ENCODE data around the gene SMIM44. TPM values are rescaled to one million over a fixed set of nuclear protein-coding genes. Genes with fewer than 3 reads are reported as not detected.

Gene SMIM44
- total RNA-seq, 1 donor from 2014 or later: not detected

GRCh38 chr19:3440082-3440481 lies 43.2 kb downstream of the SMIM44 start:
- peak overlapping the region; percentile 35 for H3K4me3 Mint-ChIP-seq
- DNase-seq (ENCODE audit: low read depth, low spot score): no peak
- H3K4me1 Mint-ChIP-seq: peaks cover 23% of the 10 kb centered on the region
- H3K27ac Mint-ChIP-seq (ENCODE audit: unreplicated experiment): no peak overlapping the region
- TF ChIP-seq CTCF (conservative IDR thresholded peaks at IDR 0.05): peak; percentile 47
- H3K27me3 Mint-ChIP-seq (ENCODE audit: low read depth): peaks cover 49% of the 10 kb centered on the region
- H3K9me3 Mint-ChIP-seq: no peaks in the 10 kb centered on the region
- no peaks in the 10 kb centered on the region for H3K36me3 Mint-ChIP-seq (ENCODE audit: low read depth)

GRCh38 chr19:3434630-3435553 lies 48.3 kb downstream of the SMIM44 start:
- H3K4me1 Mint-ChIP-seq: peaks cover 12% of the 10 kb centered on the region
- no peaks in the 10 kb centered on the region for H3K36me3 Mint-ChIP-seq (ENCODE audit: low read depth)
- peak; percentile 94 for DNase-seq (ENCODE audit: low read depth, low spot score)
- TF ChIP-seq CTCF (conservative IDR thresholded peaks at IDR 0.05): no peak
- peak overlapping the region; percentile 98 for H3K4me3 Mint-ChIP-seq
- peak overlapping the region; percentile 100 for H3K27ac Mint-ChIP-seq (ENCODE audit: unreplicated experiment)
- peaks cover 14% of the 10 kb centered on the region for H3K27me3 Mint-ChIP-seq (ENCODE audit: low read depth)
- H3K9me3 Mint-ChIP-seq: no peaks in the 10 kb centered on the region

DNA sequence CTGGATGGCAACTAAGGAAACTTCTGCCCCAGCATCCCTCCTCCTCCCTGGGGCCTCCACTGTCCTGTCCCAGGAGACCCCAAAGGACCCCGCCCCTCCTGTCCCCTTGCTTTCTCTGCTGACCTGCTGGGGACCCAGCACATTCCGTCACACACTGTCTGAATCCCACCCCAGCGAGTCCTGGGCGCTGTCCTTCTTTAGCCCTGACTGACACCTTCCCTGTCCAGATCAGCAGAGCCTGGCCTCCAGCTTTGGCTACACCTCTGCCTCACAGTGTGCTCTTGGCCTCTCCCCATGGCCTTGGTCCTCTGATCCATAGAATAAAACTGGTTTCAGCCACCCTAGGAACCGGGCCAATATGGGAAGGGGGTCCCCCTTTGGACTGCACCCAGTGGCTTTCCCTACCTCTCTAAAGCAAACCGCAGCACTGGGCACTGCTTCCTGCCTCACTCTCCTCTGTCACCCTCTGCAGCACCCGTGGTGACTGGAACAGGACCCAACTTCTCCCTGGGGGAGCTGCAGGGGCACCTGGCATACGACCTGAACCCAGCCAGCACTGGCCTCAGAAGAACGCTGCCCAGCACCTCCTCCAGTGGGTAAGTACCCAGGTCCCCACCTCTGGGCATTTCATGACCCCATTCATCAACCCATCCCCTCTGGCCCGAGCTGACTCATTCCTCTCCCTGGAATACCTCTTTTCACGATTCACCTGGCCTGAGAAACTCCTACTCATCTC lies 49.3 kb downstream of the SMIM44 start:
- no peak for TF ChIP-seq CTCF (conservative IDR thresholded peaks at IDR 0.05)
- no peaks in the 10 kb centered on the region for H3K36me3 Mint-ChIP-seq (ENCODE audit: low read depth)
- peaks cover 10% of the 10 kb centered on the region for H3K27me3 Mint-ChIP-seq (ENCODE audit: low read depth)
- H3K9me3 Mint-ChIP-seq: no peaks in the 10 kb centered on the region
- H3K27ac Mint-ChIP-seq (ENCODE audit: unreplicated experiment): no peak overlapping the region
- peaks cover 12% of the 10 kb centered on the region for H3K4me1 Mint-ChIP-seq
- DNase-seq (ENCODE audit: low read depth, low spot score): no peak
- H3K4me3 Mint-ChIP-seq: peak overlapping the region; percentile 98

- no peaks in the 10 kb centered on the region for H3K36me3 Mint-ChIP-seq (ENCODE audit: low read depth)
- TF ChIP-seq CTCF (conservative IDR thresholded peaks at IDR 0.05): no peak
- peaks cover 14% of the 10 kb centered on the region for H3K4me1 Mint-ChIP-seq
- H3K27ac Mint-ChIP-seq (ENCODE audit: unreplicated experiment): no peak overlapping the region
- no peak overlapping the region for H3K4me3 Mint-ChIP-seq
- peaks cover 6% of the 10 kb centered on the region for H3K27me3 Mint-ChIP-seq (ENCODE audit: low read depth)
- H3K9me3 Mint-ChIP-seq: no peaks in the 10 kb centered on the region
- no peak for DNase-seq (ENCODE audit: low read depth, low spot score)
These were observed 49.9 kb downstream of the SMIM44 start for GRCh38 chr19:3433313-3433712.

Other genes with a start within 250 kb of the SMIM44 start
- 4.1 and 6.0 TPM in 2 replicates for gene NFIC, start 116.9 kb downstream of the SMIM44 start, total RNA-seq
- gene SMIM24, start 2.9 kb downstream of the SMIM44 start, total RNA-seq: not detected in 2 replicates
- gene DOHH, start 17.2 kb upstream of the SMIM44 start, total RNA-seq: 12.0 and 12.8 TPM in 2 replicates
- gene FZR1, start 22.9 kb upstream of the SMIM44 start, total RNA-seq: 63.2 and 67.8 TPM in 2 replicates
- 1.1 and 2.0 TPM in 2 replicates for gene TEKTIP1, start 55.7 kb upstream of the SMIM44 start, total RNA-seq
- gene MFSD12, start 74.1 kb upstream of the SMIM44 start, total RNA-seq: 72.7 and 79.1 TPM in 2 replicates
- 76.2 and 79.6 TPM in 2 replicates for gene HMG20B, start 89.5 kb upstream of the SMIM44 start, total RNA-seq
- 0.19 and 0.25 TPM in 2 replicates for gene GIPC3, start 102.0 kb upstream of the SMIM44 start, total RNA-seq
- gene TBXA2R, start 123.4 kb upstream of the SMIM44 start, total RNA-seq: 0.23 and 0.52 TPM in 2 replicates
- 33.5 and 36.3 TPM in 2 replicates for gene CACTIN, start 143.3 kb upstream of the SMIM44 start, total RNA-seq
- 39.5 and 40.1 TPM in 2 replicates for gene PIP5K1C, start 217.0 kb upstream of the SMIM44 start, total RNA-seq
- not detected in 2 replicates for gene TJP3, start 224.9 kb upstream of the SMIM44 start, total RNA-seq

Data from neural crest cell (in vitro differentiated cells).